Measurements from ENCODE around the gene WDR33. TPM values are rescaled to one million over a fixed set of nuclear protein-coding genes. Genes with fewer than 3 reads are reported as not detected.
"Not testable (repeated sequence)": the region's sequence is repeated elsewhere in the genome, so short reads cannot be mapped to it uniquely, and the experiment has no call there.

The WDR33 gene
- total RNA-seq, 2 experiments from 2014 or later, result 61.1 to 63.2 TPM

DNA sequence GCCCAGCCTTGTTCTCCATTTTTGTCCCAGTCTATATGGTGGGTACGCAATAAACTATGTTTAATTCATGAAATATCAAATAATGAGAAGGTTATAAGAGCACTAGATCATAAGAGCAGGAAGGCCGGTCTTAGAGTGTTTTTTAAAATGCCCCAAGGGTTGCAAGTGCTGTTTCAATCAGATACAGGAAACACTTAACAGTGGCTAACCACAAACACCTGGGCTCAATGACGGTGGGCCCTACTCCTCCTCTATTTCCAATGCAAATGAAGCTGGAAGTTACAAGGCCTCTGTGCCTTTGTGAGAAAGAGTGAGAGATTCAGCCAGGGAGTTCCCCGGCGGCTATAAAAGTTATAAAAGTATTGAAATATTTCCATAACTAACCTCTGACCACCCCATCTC lies 18.9 kb upstream of the WDR33 start:
- Mint-ChIP-seq H3K4me1 (ENCODE audit: low read depth) (peaks cover 25% of the 10 kb centered on the region), H3K27me3 (ENCODE audit: low read depth) (no peaks in the 10 kb centered on the region), H3K36me3 (ENCODE audit: low read depth) (peaks cover 13% of the 10 kb centered on the region), H3K27ac (peak overlapping the region; percentile 78), H3K4me3 (no peak overlapping the region), H3K9me3 (peaks cover 30% of the 10 kb centered on the region)
- CTCF ChIA-PET, result interaction anchor here (2.4 kb wide), 1 partner anchor 27 kb away, joined by 7 read pairs; the partner anchor contains the start of gene POLR2D
- DNase-seq, result peak; percentile 91
- intact Hi-C loops (cut with micrococcal nuclease), result loop anchor here (1.0 to 10.0 kb wide), 4 partner anchors 19 to 1135 kb away; partner anchors contain the start of gene WDR33

DNA sequence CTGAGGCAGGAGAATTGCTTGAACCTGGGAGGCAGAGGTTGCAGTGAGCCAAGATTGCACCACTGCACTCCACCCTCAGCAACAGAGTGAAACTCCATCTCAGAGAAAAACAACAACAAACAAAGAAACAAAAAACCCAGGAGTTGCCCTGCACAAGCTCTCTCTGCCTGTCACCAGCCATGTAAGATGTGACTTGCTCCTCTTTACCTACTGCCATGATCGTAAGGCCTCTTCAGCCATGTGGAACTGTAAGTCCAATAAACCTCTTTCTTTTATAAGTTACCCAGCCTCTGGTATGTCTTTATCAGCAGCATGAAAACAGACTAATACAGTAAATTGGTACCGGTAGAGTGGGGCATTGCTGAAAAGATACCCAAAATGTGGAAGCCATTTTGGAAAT lies 15.7 kb upstream of the WDR33 start:
- CTCF ChIA-PET, result interaction anchor here (0.6 kb wide), 1 partner anchor 74 kb away, joined by 3 read pairs; no protein-coding TSS in a partner anchor
- H3K4me3 Mint-ChIP-seq; intact Hi-C loops (cut with micrococcal nuclease); DNase-seq; H3K27ac Mint-ChIP-seq; H3K27me3 Mint-ChIP-seq (ENCODE audit: low read depth): not testable (repeated sequence)
- H3K4me1 Mint-ChIP-seq (ENCODE audit: low read depth), result peaks cover 25% of the 10 kb centered on the region
- peaks cover 13% of the 10 kb centered on the region for H3K36me3 Mint-ChIP-seq (ENCODE audit: low read depth)
- peaks cover 30% of the 10 kb centered on the region for H3K9me3 Mint-ChIP-seq

DNA sequence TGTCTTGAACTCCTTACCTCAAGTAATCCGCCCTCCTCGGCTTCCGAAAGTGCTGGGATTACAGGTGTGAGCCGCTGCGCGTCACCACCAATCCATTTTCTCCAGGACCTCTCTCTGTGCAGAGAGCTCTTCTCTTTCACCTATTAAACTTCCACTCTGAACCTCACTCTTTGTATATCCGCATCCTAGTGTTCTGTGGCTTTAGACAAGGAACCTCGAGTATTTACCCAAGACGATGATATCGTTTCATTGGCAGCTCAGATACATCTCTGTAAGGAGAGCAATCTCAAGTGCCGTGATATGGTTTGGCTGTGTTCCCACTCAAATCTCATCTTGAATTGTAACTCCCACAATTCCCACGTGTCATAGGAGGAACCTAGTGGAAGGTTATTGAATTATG lies 15.1 kb upstream of the WDR33 start:
- intact Hi-C loops (cut with micrococcal nuclease), result no loop called here
- Mint-ChIP-seq H3K36me3 (ENCODE audit: low read depth) (peaks cover 15% of the 10 kb centered on the region), H3K9me3 (peaks cover 33% of the 10 kb centered on the region), H3K4me1 (ENCODE audit: low read depth) (peaks cover 25% of the 10 kb centered on the region), H3K27me3 (ENCODE audit: low read depth) (peaks cover 3% of the 10 kb centered on the region), H3K27ac (no peak overlapping the region), H3K4me3 (no peak overlapping the region)
- no peak for DNase-seq
- CTCF ChIA-PET, result no interaction called here

DNA sequence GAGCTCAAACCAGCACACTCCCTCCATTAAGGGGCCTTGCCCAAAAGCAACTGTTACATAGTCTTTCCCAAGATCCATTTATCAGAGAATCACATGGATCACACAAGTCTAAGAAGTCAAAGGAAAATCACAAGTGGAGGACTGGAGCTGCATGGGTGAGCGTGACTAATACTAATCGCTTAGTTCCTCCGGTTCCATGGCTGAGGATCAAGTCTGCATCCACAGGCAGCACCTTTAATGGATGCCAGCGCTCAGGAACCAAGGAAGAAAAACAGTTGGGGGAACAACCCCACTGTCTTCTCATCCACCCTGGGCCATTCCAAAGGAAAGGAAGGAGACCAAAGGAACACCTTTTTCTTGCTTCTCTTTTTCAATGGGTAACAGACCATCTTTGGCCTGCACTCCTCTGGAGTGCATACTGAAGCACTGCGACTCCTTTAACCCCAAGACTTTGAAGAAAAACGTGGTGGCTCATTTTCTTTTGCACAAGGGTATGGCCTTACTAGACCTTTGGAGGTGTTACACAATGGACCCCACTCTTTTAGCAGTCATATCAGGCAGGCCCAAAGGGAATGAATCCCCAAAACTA lies 9.2 kb upstream of the WDR33 start:
- Mint-ChIP-seq H3K4me1 (ENCODE audit: low read depth) (no peaks in the 10 kb centered on the region), H3K36me3 (ENCODE audit: low read depth) (peaks cover 4% of the 10 kb centered on the region), H3K27ac (no peak overlapping the region), H3K9me3 (peaks cover 24% of the 10 kb centered on the region), H3K27me3 (ENCODE audit: low read depth) (peaks cover 3% of the 10 kb centered on the region), H3K4me3 (no peak overlapping the region)
- no peak for DNase-seq
- intact Hi-C loops (cut with micrococcal nuclease), result no loop called here
- CTCF ChIA-PET, result no interaction called here

DNA sequence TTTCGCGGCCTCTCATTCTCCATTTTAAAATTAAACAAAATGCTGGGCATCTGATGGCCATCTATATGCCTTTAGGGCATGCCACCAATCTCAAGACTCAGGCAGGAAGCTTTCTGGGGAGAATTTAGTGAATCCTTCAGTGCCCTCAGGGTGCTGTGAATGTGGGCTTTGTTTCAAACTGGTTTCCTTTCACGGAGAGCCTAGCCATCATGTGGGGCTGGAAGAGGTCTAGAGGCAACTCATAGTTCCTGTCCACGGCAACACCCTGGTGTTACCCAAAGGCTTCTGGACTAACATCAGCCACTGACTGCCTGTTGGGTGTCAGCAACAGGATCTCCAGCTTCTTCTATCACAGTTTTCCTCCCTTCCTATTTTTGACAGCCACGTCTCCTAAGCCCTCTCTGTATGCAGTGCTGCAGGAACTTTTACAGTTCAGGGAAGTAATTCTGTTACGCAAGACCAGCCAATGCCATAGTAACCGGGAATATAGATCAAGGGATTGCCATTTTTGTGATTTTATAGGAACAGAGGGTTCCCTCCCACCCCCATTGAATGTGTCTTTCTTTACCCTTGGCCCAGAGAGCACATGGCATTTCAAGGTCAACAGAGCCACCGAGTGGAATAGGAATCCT lies 7.9 kb upstream of the WDR33 start:
- Mint-ChIP-seq H3K27me3 (ENCODE audit: low read depth) (peaks cover 3% of the 10 kb centered on the region), H3K9me3 (peaks cover 24% of the 10 kb centered on the region), H3K36me3 (ENCODE audit: low read depth) (peaks cover 4% of the 10 kb centered on the region), H3K4me3 (no peak overlapping the region), H3K4me1 (ENCODE audit: low read depth) (no peaks in the 10 kb centered on the region), H3K27ac (no peak overlapping the region)
- DNase-seq, result no peak
- CTCF ChIA-PET, result no interaction called here
- intact Hi-C loops (cut with micrococcal nuclease), result no loop called here

DNA sequence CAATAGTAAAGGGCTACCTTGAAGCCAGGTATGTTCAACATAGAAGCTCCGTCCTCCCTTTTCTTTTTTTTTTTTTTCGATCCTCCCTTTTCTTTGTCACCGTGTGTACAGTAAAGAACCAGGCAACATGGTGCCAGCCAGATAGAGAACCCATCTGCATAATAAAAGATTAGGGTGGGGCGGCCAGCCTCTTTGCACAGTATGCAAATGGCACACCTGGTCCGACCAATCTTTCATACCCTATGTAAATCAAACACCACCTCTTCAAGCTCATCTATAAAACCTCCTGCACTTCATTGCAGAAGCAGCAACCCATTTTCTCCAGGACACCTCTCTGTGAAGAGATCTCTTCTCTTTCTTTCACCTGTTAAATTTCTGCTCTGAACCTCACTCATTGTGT lies 7.3 kb upstream of the WDR33 start:
- Mint-ChIP-seq H3K4me1 (ENCODE audit: low read depth) (no peaks in the 10 kb centered on the region), H3K9me3 (peaks cover 24% of the 10 kb centered on the region), H3K27me3 (ENCODE audit: low read depth) (peaks cover 3% of the 10 kb centered on the region), H3K36me3 (ENCODE audit: low read depth) (peaks cover 4% of the 10 kb centered on the region), H3K4me3 (no peak overlapping the region), H3K27ac (no peak overlapping the region)
- CTCF ChIA-PET, result no interaction called here
- intact Hi-C loops (cut with micrococcal nuclease), result no loop called here
- DNase-seq, result no peak

DNA sequence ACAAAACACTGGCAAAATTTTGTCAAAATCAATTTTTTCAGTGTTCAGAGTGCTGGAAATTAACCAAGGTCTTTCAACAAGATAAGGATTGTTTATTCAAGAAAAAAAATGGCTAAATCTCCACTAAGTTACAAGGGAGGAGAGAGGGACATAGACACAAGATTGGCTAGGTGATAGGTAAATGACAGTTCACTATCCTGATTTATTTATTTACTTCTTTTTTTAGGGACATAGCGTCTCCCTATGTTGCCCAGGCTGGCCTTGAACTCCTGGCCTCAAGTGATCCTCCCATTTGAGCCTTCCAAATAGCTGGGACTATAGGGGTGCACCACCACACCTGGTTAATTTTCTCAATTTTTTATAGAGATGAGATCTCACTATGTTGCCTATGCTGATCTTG lies 3.7 kb upstream of the WDR33 start:
- H3K27me3 Mint-ChIP-seq (ENCODE audit: low read depth), result no peaks in the 10 kb centered on the region
- no peak overlapping the region for H3K27ac Mint-ChIP-seq
- no peak overlapping the region for H3K4me3 Mint-ChIP-seq

DNA sequence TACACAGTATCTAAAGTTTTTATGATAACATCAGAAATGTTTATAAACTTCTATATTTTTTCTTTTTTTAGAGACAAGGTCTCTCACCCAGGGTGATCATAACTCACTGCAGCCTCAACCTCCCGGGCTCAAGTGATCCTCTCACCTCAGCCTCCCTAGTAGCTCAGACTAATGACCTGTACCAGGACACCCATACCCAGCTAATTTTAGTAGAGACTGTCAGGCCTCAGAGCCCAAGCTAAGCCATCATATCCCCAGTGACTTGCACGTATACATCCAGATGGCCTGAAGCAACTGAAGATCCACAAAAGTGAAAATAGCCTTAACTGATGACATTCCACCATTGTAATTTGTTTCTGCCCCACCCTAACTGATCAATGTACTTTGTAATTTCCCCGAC lies 1.5 kb upstream of the WDR33 start:
- Mint-ChIP-seq H3K4me1 (ENCODE audit: low read depth) (peaks cover 28% of the 10 kb centered on the region), H3K36me3 (ENCODE audit: low read depth) (peaks cover 13% of the 10 kb centered on the region)
- CTCF ChIA-PET; DNase-seq; H3K4me3 Mint-ChIP-seq; intact Hi-C loops (cut with micrococcal nuclease); H3K9me3 Mint-ChIP-seq; H3K27ac Mint-ChIP-seq; H3K27me3 Mint-ChIP-seq (ENCODE audit: low read depth): not testable (repeated sequence)

More for the DNA sequence above, 3.7 kb upstream of the WDR33 start:
- H3K4me1 Mint-ChIP-seq (ENCODE audit: low read depth), result peaks cover 10% of the 10 kb centered on the region
- CTCF ChIA-PET, result interaction anchor here (0.6 kb wide), 2 partner anchors 23 to 107 kb away, joined by 3 to 4 read pairs; no protein-coding TSS in a partner anchor
- H3K9me3 Mint-ChIP-seq, result peaks cover 7% of the 10 kb centered on the region
- no peak for DNase-seq
- intact Hi-C loops (cut with micrococcal nuclease), result no loop called here
- peaks cover 11% of the 10 kb centered on the region for H3K36me3 Mint-ChIP-seq (ENCODE audit: low read depth)

DNA sequence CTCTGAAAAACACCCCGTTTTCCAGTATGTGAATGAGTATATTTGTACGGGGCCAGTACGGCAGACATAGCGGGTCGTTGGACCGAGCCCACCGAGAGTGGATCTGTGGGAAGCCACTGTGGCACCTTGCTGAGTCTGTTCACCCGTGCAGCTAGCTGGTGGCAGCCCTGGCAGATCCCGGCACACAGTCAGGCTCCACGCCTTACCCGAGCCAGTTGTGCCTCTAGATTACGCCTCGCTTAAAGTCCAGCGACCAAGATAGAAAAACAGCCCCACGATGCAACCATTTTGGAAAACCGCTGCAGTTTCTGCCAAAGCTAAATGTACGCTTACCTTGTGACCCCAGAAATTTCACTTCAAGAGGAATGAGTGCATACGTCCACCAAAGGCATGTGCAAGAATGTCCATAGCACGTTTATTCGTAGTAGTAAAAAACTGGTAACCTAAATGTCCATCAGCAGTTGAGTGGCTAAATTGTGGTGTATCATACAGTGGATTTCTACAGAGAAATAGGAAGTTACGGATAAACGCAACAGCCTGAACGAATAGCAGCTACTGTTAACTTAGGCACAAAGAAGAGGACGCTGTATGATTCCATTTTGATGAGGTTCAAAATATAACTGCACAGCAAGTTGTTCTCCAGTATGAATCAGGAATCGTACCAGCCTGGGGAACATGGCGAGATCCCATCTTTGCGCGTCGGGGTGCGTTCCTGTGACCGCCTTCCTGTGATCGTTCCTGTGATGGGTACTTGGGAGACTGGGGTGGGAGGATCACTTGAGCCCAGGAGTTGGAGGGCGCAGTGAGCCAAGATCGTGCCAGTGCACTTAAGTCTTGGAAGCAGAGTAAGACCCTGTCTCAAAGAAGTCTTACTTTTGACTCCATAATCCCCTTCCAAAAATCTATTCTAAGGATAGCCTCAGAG lies 688 bp upstream of the WDR33 start:
- peaks cover 13% of the 10 kb centered on the region for H3K36me3 Mint-ChIP-seq (ENCODE audit: low read depth)
- H3K27me3 Mint-ChIP-seq (ENCODE audit: low read depth), result no peaks in the 10 kb centered on the region
- no peaks in the 10 kb centered on the region for H3K9me3 Mint-ChIP-seq
- H3K4me1 Mint-ChIP-seq (ENCODE audit: low read depth), result peaks cover 34% of the 10 kb centered on the region
- DNase-seq, result no peak
- peak overlapping the region; percentile 97 for H3K27ac Mint-ChIP-seq
- CTCF ChIA-PET, result interaction anchor here (0.9 to 1.3 kb wide), 4 partner anchors 11 to 220 kb away, joined by 3 to 7 read pairs (median 3); no protein-coding TSS in a partner anchor
- peak overlapping the region; percentile 94 for H3K4me3 Mint-ChIP-seq
- intact Hi-C loops (cut with micrococcal nuclease), result loop anchor here (1.0 to 2.0 kb wide), 11 partner anchors 19 to 423 kb away; partner anchors contain the start of genes POLR2D, SAP130, SFT2D3 and UGGT1

DNA sequence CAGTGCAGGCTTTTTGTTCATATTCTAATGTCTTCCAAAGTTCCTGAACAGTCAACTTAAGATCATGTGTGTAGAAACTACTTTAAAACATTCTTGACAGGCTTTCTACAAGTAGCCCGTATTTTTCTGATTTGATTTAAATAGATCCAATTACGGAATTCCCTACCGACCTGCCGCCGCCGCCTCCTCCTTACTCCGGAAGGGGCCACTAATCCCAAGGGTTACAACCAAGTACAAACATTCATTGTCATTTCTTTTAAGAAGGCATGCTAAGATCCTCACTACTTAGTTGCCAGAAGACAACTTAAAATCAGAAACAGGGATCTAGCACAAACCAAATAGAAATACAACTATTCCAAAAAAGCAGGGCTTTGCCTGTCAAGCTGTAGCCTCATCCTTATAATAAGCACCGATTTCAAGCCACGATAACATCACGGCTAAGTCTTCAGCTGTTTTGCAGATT lies 784 bp downstream of the WDR33 start:
- Mint-ChIP-seq H3K9me3 (no peaks in the 10 kb centered on the region), H3K36me3 (ENCODE audit: low read depth) (peaks cover 14% of the 10 kb centered on the region), H3K4me3 (peak overlapping the region; percentile 94), H3K27me3 (ENCODE audit: low read depth) (no peaks in the 10 kb centered on the region), H3K4me1 (ENCODE audit: low read depth) (peaks cover 46% of the 10 kb centered on the region), H3K27ac (peak overlapping the region; percentile 97)
- no peak for DNase-seq
- CTCF ChIA-PET, result interaction anchor here (1.1 kb wide), 1 partner anchor 108 kb away, joined by 3 read pairs; no protein-coding TSS in a partner anchor
- intact Hi-C loops (cut with micrococcal nuclease), result loop anchor here (1.0 to 2.0 kb wide), 6 partner anchors 61 to 421 kb away; partner anchors contain the start of gene IWS1

DNA sequence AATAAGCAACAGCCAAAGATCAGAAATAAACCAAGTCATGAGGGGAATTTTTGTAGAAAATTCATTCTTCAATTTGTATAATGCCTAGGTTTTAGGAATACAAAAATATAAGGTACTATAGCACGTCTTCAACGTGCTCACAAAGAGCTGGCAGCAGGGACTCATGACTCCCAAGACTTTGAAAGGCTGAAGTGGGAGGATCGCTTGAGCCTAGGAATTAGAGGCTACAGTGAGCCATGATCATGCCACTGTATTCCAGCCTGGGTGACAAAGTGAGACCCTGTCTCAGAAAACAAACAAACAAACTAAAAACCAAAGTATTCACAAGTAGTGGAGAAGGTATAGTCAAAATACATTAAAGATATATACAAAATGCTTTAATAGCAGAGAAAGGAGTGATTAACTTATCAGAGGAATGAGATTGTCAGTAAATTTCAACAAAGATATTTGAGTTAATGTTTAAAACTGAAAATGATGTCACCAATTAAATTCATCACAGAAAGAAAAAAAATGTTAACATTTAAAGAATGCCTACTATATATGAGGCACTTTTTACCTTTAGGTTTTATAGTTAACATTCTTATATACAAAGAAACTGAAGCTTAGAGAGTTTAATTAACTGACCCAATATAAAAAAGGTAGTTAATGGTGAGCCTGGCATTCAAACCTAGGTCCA lies 3.2 kb downstream of the WDR33 start:
- peak overlapping the region; percentile 43 for H3K27ac Mint-ChIP-seq
- peaks cover 17% of the 10 kb centered on the region for H3K36me3 Mint-ChIP-seq (ENCODE audit: low read depth)
- no peak for DNase-seq
- H3K9me3 Mint-ChIP-seq, result no peaks in the 10 kb centered on the region
- peak overlapping the region; percentile 39 for H3K4me3 Mint-ChIP-seq
- H3K4me1 Mint-ChIP-seq (ENCODE audit: low read depth), result peaks cover 57% of the 10 kb centered on the region
- intact Hi-C loops (cut with micrococcal nuclease), result no loop called here
- CTCF ChIA-PET, result no interaction called here
- no peaks in the 10 kb centered on the region for H3K27me3 Mint-ChIP-seq (ENCODE audit: low read depth)

All from activated naive CD4-positive, alpha-beta T cell treated with anti-CD3 and anti-CD28 coated beads for 36 hours (primary cell).